T1000 (cell line): ENCODE results near the gene SEC14L2.
"Not testable (repeated sequence)": the region's sequence is repeated elsewhere in the genome, so short reads cannot be mapped to it uniquely, and the experiment has no call there.

Experiments used
- DNase-seq: peaks from one replicate; lab custom pipeline; 2025; ENCODE audit warnings: mixed read lengths; lab: John Stamatoyannopoulos, UW

SEC14L2 gene

DNA sequence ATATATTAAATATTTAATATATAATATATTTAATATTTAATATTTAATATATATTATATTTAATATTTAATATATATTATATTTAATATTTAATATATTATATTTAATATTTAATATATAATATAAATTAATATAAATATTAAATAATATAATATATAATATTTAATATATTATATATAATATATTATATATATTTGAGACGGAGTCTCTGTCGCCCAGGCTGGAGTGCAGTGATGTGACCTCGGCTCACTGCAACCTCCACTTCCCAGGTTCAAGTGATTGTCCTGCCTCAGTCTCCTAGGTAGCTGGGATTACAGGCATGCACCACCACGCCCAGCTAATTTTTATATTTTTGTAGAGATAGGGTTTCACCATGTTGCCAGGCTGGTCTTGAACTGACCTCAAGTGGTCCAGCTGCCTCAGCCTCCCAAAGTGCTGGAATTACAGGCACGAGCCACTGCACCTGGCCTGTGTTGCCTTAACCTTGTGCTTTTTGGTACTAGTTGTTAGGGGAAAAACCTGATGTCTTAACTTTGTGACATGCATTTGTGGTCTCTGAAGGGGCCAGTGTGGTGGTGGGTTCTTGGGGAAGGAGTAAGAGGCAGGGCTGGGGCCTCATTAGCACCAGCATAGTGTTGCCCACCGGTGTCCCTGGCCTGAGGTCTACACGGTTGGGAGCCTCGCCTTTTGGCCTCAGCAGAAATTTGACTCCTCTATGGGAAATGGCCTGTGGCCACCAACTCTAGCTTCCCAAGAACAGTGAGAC is 58.4 kb downstream of the SEC14L2 start:
- DNase-seq, result no peak

DNA sequence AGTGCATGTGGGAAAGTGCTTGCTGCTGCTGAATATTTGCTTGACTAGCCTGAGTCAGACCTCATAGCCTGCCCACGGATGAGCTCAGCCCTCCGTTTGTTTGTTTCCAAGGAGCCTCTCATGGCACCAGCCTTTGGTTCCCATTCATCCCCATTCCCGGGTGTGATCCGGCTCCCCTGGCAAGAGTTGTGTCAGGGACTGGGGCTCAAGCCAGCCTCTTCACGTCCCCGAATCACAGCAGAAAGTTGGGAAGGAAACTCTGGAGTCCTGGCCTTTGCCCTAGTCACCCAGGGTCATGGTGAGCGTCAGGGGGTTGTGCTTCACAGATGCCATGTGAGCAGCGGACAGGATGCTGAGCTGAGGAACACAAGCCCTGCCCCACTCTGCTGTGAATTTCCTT is 61.2 kb downstream of the SEC14L2 start:
- no peak for DNase-seq

- DNase-seq, result no peak
Measured at GRCh38 chr22:30459181-30460052, 62.6 kb downstream of the SEC14L2 start.

GRCh38 chr22:30460147-30460546 is 63.3 kb downstream of the SEC14L2 start:
- DNase-seq, result no peak

- not testable (repeated sequence) for DNase-seq
Measured at GRCh38 chr22:30460555-30460954, 63.7 kb downstream of the SEC14L2 start.

DNA sequence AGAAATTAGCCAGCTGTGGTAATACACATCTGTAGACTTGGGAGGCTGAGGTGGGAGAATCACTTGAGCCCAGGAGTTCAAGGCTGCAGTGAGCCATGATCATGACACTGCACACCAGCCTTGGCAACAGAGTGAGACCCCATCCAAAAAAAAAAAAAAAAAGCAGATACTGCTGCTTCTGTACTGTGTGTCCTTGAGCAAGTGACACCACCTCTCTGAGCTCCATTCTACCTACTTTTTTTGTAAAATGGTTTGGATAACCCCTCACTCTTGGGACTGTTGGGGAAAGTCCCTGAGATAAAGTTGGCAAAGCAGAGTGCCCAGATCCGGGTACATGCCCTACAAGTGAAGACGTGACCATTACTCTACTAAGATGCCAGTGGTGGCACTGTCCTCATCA is 72.3 kb downstream of the SEC14L2 start:
- DNase-seq, result no peak

DNA sequence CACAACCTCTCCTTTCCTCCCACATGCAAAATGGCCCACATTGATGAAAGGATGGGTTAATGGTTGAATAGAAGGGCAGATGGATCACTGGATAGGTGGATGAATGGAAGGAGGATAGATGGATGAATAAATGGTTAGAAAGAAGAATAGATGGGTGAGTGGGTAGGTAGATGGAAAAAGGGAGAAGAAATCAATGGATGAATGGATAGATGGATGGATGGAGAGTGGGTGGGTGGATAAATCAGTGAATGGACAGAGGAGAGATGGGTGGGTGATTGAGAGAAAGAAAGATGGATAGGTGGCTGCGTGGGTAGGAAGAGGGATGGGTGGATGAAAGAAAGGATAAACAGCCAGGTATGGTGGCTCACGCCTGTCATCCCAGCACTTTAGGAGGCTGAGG is 73.8 kb downstream of the SEC14L2 start:
- DNase-seq, result no peak

DNA sequence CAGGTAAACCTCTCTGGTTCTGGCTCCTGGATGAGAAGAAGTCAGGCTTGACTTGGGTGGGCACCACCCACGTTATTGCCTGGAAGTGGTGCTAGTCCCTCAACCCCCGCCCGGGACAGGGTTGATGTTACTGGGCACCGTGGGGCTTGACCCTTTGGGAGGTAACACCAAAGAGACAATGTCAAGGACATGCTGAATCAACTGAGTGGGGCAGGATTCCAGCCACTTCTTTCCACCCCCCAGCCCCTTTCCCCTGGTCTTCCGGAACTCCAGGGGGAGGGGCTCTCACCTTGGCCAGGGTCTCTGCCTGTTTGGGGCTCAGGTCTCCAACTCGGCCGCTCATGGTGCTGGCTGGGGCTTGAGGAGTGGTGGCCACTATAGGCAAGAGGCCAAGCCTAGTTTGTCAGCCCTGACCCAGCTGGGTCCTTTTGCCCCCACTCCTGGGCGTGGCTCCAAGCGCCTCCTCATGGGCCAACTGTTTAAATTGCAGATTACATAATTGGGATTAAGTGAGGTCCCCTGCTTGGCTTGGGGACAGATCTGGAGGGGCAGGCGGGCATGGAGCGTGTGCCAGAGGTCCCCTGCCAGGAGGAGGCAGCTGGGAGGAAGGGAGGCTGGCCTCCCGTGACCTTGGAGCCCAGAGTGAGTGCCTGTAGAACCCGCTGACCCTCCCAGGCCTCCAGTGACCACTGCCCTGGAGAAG is 74.9 kb downstream of the SEC14L2 start, which contains the start of gene SEC14L3:
SEC14L3 (minus strand) TSS at position 402 of the 703 bp plus-strand sequence; CDS start at position 343, 59 bp downstream.
- DNase-seq, result no peak

DNA sequence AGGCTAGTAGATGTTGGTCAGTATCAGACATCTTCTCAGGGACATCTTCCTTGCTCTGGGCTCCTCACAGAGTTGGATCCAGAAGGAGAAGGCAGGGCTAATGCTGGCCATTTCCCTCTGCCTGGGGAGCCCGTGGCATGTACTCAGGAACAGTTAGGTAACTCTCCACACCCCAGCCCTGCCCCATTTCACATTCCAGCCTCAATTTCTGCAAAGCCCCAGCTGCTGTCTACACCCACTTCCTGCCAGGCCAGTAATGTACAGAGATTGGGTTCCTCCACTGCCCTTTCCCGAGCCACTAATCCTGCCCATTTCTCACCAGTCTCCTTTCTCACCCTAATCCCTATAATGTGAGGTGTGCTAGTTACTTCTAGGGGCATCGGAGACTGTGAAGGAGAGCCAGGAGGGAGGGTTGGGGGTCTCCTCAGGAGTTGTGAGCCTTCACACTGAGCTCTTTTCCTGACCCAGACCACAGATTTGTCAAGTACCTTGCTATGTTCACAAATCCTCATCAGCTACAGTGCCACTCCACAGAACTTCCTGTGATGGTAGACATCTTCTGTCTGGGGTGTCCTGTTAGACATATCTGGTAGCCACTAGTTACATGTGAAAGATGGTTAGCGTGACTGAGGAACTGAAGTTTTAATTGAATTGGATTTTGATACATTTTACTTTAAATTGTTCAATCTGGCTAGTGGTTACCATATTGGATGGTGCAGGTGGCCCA is 76.3 kb downstream of the SEC14L2 start:
- DNase-seq, result no peak

DNA sequence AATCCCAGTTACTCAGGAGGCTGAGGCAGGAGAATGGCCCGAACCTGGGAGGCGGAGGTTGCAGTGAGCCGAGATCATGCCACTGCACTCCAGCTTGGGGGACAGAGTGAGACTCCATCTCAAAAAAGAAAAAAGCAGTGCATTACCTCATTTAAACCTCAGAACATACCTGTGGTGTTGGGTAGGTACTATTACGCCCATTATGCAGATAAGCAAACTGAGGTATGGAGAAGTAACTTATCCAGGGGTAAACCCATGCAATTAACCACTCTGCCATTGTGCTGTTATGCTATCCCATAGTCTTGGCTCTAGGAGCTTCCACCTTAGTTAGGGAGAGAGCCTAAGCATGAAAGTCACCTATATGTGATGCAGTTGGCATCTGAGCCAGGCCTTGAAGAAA is 77.3 kb downstream of the SEC14L2 start:
- no peak for DNase-seq
